Neural progenitor cell (in vitro differentiated cells): ENCODE data around the gene GRSF1. TPM values are rescaled to one million over a fixed set of nuclear protein-coding genes. Genes with fewer than 3 reads are reported as not detected.

ENCODE experiments used
- DNase-seq: peaks from one replicate; pipeline ENCODE4 v3.0.0-alpha.2; 2016; ENCODE audit warnings: low spot score
- H2AFZ ChIP-seq: fragments of 200-600 bp; sonication (generic); replicated peaks from 2 replicates; pipeline ENCODE4 v1.6.1; 2016; ENCODE audit warnings: antibody characterized with exemption
- H3F3A ChIP-seq: fragments of 200-600 bp; sonication (generic); 2 replicates; pipeline ENCODE4 v1.6.1; 2016; ENCODE audit warnings: antibody characterized with exemption, low read depth
- H3K27ac ChIP-seq: fragments of 200-600 bp; sonication (generic); 2 replicates; pipeline ENCODE4 v1.5.1; 2016; ENCODE audit warnings: mild to moderate bottlenecking
- H3K27me3 ChIP-seq: fragments of 200-600 bp; sonication (generic); 2 replicates; pipeline ENCODE4 v1.6.1; 2016; ENCODE audit warnings: mild to moderate bottlenecking, moderate library complexity
- H3K36me3 ChIP-seq: fragments of 200-600 bp; sonication (generic); 2 replicates; pipeline ENCODE4 v1.5.1; 2016
- H3K4me1 ChIP-seq: fragments of 200-600 bp; sonication (generic); 2 replicates; pipeline ENCODE4 v1.6.1; 2016; ENCODE audit warnings: mixed run types
- H3K4me2 ChIP-seq: fragments of 200-600 bp; sonication (generic); 2 replicates; pipeline ENCODE4 v1.6.1; 2016
- H3K4me3 ChIP-seq: fragments of 200-600 bp; sonication (generic); 2 replicates; pipeline ENCODE4 v1.5.1; 2016
- H3K79me2 ChIP-seq: fragments of 200-600 bp; sonication (generic); 2 replicates; pipeline ENCODE4 v1.6.1; 2016; ENCODE audit warnings: low read depth
- H3K9ac ChIP-seq: fragments of 200-600 bp; sonication (generic); 2 replicates; pipeline ENCODE4 v1.6.1; 2016
- H3K9me3 ChIP-seq: fragments of 200-600 bp; sonication (generic); 2 replicates; pipeline ENCODE4 v1.5.1; 2016; ENCODE audit warnings: low read depth
- H4K20me1 ChIP-seq: fragments of 200-600 bp; sonication (generic); 2 replicates; pipeline ENCODE4 v1.6.1; 2016; ENCODE audit warnings: low read depth
- H3K27ac Mint-ChIP-seq: 3 replicates; pipeline ENCODE4 v1.8.0; 2021; ENCODE audit warnings: mixed read lengths
- H3K27me3 Mint-ChIP-seq: 2 replicates; pipeline ENCODE4 v1.8.0; 2022; ENCODE audit warnings: low read depth, mild to moderate bottlenecking, inconsistent platforms, moderate library complexity, mixed read lengths; ENCODE audit not compliant: insufficient read depth
- H3K36me3 Mint-ChIP-seq: 3 replicates; pipeline ENCODE4 v1.8.0; 2021; ENCODE audit warnings: mixed read lengths
- H3K4me1 Mint-ChIP-seq: 3 replicates; pipeline ENCODE4 v1.8.0; 2021; ENCODE audit warnings: mixed read lengths
- H3K4me3 Mint-ChIP-seq: 3 replicates; pipeline ENCODE4 v1.8.0; 2021; ENCODE audit warnings: mild to moderate bottlenecking, moderate library complexity, mixed read lengths
- H3K9me3 Mint-ChIP-seq: 3 replicates; pipeline ENCODE4 v1.8.0; 2020; ENCODE audit warnings: mixed read lengths
- CTCF ChIP-seq: fragments of 200-600 bp; sonication (generic); IDR thresholded peaks from 2 replicates; pipeline ENCODE4 v1.5.1; 2017; ENCODE audit warnings: antibody characterized with exemption, mild to moderate bottlenecking
- EZH2 ChIP-seq: fragments of 200-600 bp; sonication (generic); IDR thresholded peaks from 2 replicates; pipeline ENCODE4 v1.6.1; 2017; ENCODE audit warnings: antibody characterized with exemption, mild to moderate bottlenecking, moderate library complexity
- EZH2phosphoT487 ChIP-seq: fragments of 200-600 bp; sonication (generic); IDR thresholded peaks from 2 replicates; pipeline ENCODE4 v1.6.1; 2017; ENCODE audit warnings: antibody characterized with exemption
- total RNA-seq: library from RNA; depleted of rRNA; stranded (reverse); fragments of >200 nt; gene quantifications from 2 replicates; pipeline ENCODE4 v1.2.3, GENCODE V29; 2015; ENCODE audit warnings: low replicate concordance

Gene GRSF1
- total RNA-seq, 1 donor from 2014 or later, result 136 TPM

DNA sequence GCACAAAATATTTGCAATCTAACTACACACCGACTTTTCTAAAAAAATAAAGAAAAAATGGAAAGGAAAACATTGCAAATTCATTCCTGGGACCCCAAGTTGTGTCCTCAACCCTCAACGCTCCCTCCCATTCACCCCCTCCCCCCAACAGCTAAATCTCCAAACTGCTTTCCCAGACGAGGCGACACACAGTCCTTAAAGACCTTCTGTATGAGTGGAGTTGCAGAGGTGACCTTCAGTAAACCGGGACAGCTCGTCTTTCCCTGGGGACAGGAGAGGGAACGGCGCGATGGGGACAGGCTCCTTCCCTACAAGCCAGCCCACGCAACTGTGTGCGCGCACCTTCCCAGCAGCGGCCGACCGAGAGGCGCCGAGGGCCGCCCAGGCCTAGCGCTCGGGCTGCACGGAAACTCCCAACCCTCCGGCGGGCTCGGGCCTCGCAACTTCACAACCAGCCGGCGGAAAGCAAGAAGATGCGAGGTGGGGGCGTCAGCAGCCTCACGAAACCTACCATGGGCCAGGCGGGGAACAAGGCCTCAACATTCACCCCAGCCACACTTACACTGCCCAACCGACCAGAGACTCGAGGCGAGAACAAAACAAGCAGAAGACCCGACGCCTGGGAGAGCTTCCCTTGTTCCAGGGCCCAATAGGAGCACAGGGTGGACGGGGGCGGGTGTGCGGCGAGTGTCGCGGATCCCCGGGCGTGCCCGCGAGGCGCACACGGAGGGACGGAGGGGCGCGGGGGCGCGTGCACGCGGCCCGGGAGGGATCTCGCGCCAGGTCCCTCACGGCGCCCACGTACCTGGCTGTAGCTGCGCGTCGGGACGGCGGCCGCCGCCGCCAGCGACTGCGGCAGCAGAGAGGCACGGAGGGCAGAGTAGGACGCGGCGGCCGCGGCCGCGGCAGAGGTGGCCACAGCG is 763 bp downstream of the GRSF1 start:
- peaks cover 37% of the 10 kb centered on the region for H4K20me1 ChIP-seq
- H3K27me3 ChIP-seq, result no peaks in the 10 kb centered on the region
- H3K4me3 ChIP-seq, result peak overlapping the region; percentile 76
- no peaks in the 10 kb centered on the region for H3K9me3 ChIP-seq
- H3K9ac ChIP-seq, result peak overlapping the region; percentile 78
- Mint-ChIP-seq H3K27me3 (peaks cover 4% of the 10 kb centered on the region), H3K27ac (peak overlapping the region; percentile 97), H3K9me3 (no peaks in the 10 kb centered on the region), H3K4me3 (peak overlapping the region; percentile 97), H3K4me1 (peaks cover 11% of the 10 kb centered on the region), H3K36me3 (peaks cover 17% of the 10 kb centered on the region)
- H3F3A ChIP-seq, result peaks cover 10% of the 10 kb centered on the region
- peaks cover 55% of the 10 kb centered on the region for H3K79me2 ChIP-seq
- H3K4me1 ChIP-seq, result peaks cover 4% of the 10 kb centered on the region
- H3K4me2 ChIP-seq, result peak overlapping the region; percentile 98
- H3K36me3 ChIP-seq, result peaks cover 4% of the 10 kb centered on the region
- TF ChIP-seq EZH2phosphoT487, result no peak
- TF ChIP-seq EZH2, result no peak
- no peak for TF ChIP-seq CTCF
- peak overlapping the region; percentile 80 for H3K27ac ChIP-seq
- peak overlapping the region; percentile 92 for H2AFZ ChIP-seq
- peak; percentile 76 for DNase-seq

GRCh38 chr4:70838204-70838603 is 1.5 kb downstream of the GRSF1 start:
- TF ChIP-seq CTCF (no peak), EZH2phosphoT487 (no peak), EZH2 (no peak)
- H3K27ac ChIP-seq, result peak overlapping the region; percentile 80
- no peak for DNase-seq
- H3K4me2 ChIP-seq, result peak overlapping the region; percentile 98
- H2AFZ ChIP-seq, result no peak overlapping the region
- peak overlapping the region; percentile 76 for H3K4me3 ChIP-seq
- Mint-ChIP-seq H3K9me3 (no peaks in the 10 kb centered on the region), H3K4me3 (peak overlapping the region; percentile 97), H3K27ac (peak overlapping the region; percentile 97), H3K4me1 (peaks cover 11% of the 10 kb centered on the region), H3K36me3 (peaks cover 22% of the 10 kb centered on the region), H3K27me3 (peaks cover 4% of the 10 kb centered on the region)
- peak overlapping the region; percentile 78 for H3K9ac ChIP-seq
- no peaks in the 10 kb centered on the region for H3K27me3 ChIP-seq
- peaks cover 4% of the 10 kb centered on the region for H3K4me1 ChIP-seq
- H3F3A ChIP-seq, result peaks cover 10% of the 10 kb centered on the region
- H3K79me2 ChIP-seq, result peaks cover 63% of the 10 kb centered on the region
- no peaks in the 10 kb centered on the region for H3K9me3 ChIP-seq
- H4K20me1 ChIP-seq, result peaks cover 44% of the 10 kb centered on the region
- peaks cover 8% of the 10 kb centered on the region for H3K36me3 ChIP-seq

GRCh38 chr4:70836081-70836480 is 3.6 kb downstream of the GRSF1 start:
- H3K27ac ChIP-seq, result no peak overlapping the region
- H3K27me3 ChIP-seq, result no peaks in the 10 kb centered on the region
- Mint-ChIP-seq H3K27me3 (peaks cover 4% of the 10 kb centered on the region), H3K4me3 (no peak overlapping the region), H3K36me3 (peaks cover 36% of the 10 kb centered on the region), H3K27ac (no peak overlapping the region), H3K9me3 (no peaks in the 10 kb centered on the region), H3K4me1 (peaks cover 11% of the 10 kb centered on the region)
- H4K20me1 ChIP-seq, result peaks cover 48% of the 10 kb centered on the region
- no peak for TF ChIP-seq CTCF
- no peak overlapping the region for H3K4me2 ChIP-seq
- H3K36me3 ChIP-seq, result peaks cover 23% of the 10 kb centered on the region
- H3K9ac ChIP-seq, result no peak overlapping the region
- no peaks in the 10 kb centered on the region for H3K9me3 ChIP-seq
- no peak overlapping the region for H2AFZ ChIP-seq
- no peak overlapping the region for H3K4me3 ChIP-seq
- H3F3A ChIP-seq, result no peaks in the 10 kb centered on the region
- DNase-seq, result no peak
- peaks cover 72% of the 10 kb centered on the region for H3K79me2 ChIP-seq
- no peaks in the 10 kb centered on the region for H3K4me1 ChIP-seq
